Progenitor cell of endocrine pancreas (in vitro differentiated cells): ENCODE data around the gene PHC3. TPM values are rescaled to one million over a fixed set of nuclear protein-coding genes. Genes with fewer than 3 reads are reported as not detected.

ENCODE experiments used
- DNase-seq: peaks from one replicate; pipeline ENCODE4 v3.0.0; 2021; ENCODE audit warnings: low spot score; ENCODE audit not compliant: unreplicated experiment
- H3K27ac Mint-ChIP-seq: 2 replicates; pipeline ENCODE4 v1.8.0; 2021; ENCODE audit warnings: mild to moderate bottlenecking, moderate library complexity, mixed read lengths
- H3K27me3 Mint-ChIP-seq: 2 replicates; pipeline ENCODE4 v1.8.0; 2021; ENCODE audit warnings: mixed read lengths
- H3K36me3 Mint-ChIP-seq: 2 replicates; pipeline ENCODE4 v1.8.0; 2022; ENCODE audit warnings: mixed read lengths; ENCODE audit not compliant: insufficient read depth
- H3K4me1 Mint-ChIP-seq: 2 replicates; pipeline ENCODE4 v1.8.0; 2021; ENCODE audit warnings: low read depth, mixed read lengths
- H3K4me3 Mint-ChIP-seq: 2 replicates; pipeline ENCODE4 v1.8.0; 2021; ENCODE audit warnings: low read depth, mild to moderate bottlenecking, moderate library complexity, mixed read lengths
- H3K9me3 Mint-ChIP-seq: 2 replicates; pipeline ENCODE4 v1.8.0; 2021; ENCODE audit warnings: low read depth, mixed read lengths
- CTCF ChIP-seq: fragments of 200-600 bp; sonication (generic); IDR thresholded peaks from one replicate; pipeline ENCODE4 v1.5.0; 2021; ENCODE audit warnings: antibody characterized with exemption, mild to moderate bottlenecking; ENCODE audit not compliant: unreplicated experiment
- total RNA-seq: library from RNA; stranded (reverse); gene quantifications from 2 replicates; pipeline ENCODE4 v1.2.1, GENCODE V29; 2021

Gene PHC3
- total RNA-seq, 1 donor from 2014 or later = 71.8 TPM

GRCh38 chr3:170089862-170090600, 91.5 kb downstream of the PHC3 start:
- no peak for TF ChIP-seq CTCF
- peaks cover 13% of the 10 kb centered on the region for H3K4me1 Mint-ChIP-seq
- no peaks in the 10 kb centered on the region for H3K9me3 Mint-ChIP-seq
- H3K4me3 Mint-ChIP-seq = no peak overlapping the region
- no peak for DNase-seq
- H3K27me3 Mint-ChIP-seq = no peaks in the 10 kb centered on the region
- peaks cover 10% of the 10 kb centered on the region for H3K36me3 Mint-ChIP-seq
- no peak overlapping the region for H3K27ac Mint-ChIP-seq

- H3K36me3 Mint-ChIP-seq = peaks cover 24% of the 10 kb centered on the region
- no peaks in the 10 kb centered on the region for H3K9me3 Mint-ChIP-seq
- no peak overlapping the region for H3K4me3 Mint-ChIP-seq
- DNase-seq = no peak
- H3K27ac Mint-ChIP-seq = peak overlapping the region; percentile 86
- no peaks in the 10 kb centered on the region for H3K27me3 Mint-ChIP-seq
- peaks cover 6% of the 10 kb centered on the region for H3K4me1 Mint-ChIP-seq
- TF ChIP-seq CTCF = no peak
Observed at GRCh38 chr3:170085396-170085795, 96.1 kb downstream of the PHC3 start.

- H3K4me1 Mint-ChIP-seq = peaks cover 19% of the 10 kb centered on the region
- no peak for TF ChIP-seq CTCF
- no peaks in the 10 kb centered on the region for H3K9me3 Mint-ChIP-seq
- peaks cover 25% of the 10 kb centered on the region for H3K36me3 Mint-ChIP-seq
- no peaks in the 10 kb centered on the region for H3K27me3 Mint-ChIP-seq
- H3K4me3 Mint-ChIP-seq = no peak overlapping the region
- DNase-seq = no peak
- no peak overlapping the region for H3K27ac Mint-ChIP-seq
Observed at GRCh38 chr3:170083343-170083742, 98.2 kb downstream of the PHC3 start.

- Mint-ChIP-seq H3K4me1 (peaks cover 24% of the 10 kb centered on the region), H3K27me3 (no peaks in the 10 kb centered on the region), H3K9me3 (no peaks in the 10 kb centered on the region), H3K27ac (peak overlapping the region; percentile 68), H3K36me3 (peaks cover 36% of the 10 kb centered on the region), H3K4me3 (no peak overlapping the region)
- no peak for TF ChIP-seq CTCF
- DNase-seq = no peak
Observed at GRCh38 chr3:170081079-170081741, 100.3 kb downstream of the PHC3 start.

GRCh38 chr3:170080605-170081004, 100.9 kb downstream of the PHC3 start:
- no peak for DNase-seq
- H3K4me1 Mint-ChIP-seq = peaks cover 26% of the 10 kb centered on the region
- no peaks in the 10 kb centered on the region for H3K27me3 Mint-ChIP-seq
- no peak overlapping the region for H3K4me3 Mint-ChIP-seq
- no peak for TF ChIP-seq CTCF
- peaks cover 35% of the 10 kb centered on the region for H3K36me3 Mint-ChIP-seq
- H3K27ac Mint-ChIP-seq = peak overlapping the region; percentile 68
- H3K9me3 Mint-ChIP-seq = no peaks in the 10 kb centered on the region
